ENCODE data around the gene LRRC59.

LRRC59 gene

GRCh38 chr17:50389534-50389933, 7.8 kb downstream of the LRRC59 start:
- H3K4me3 ChIP-seq (ENCODE audit: low read depth, low read length), result no peak overlapping the region
- no peak for TF ChIP-seq CTCF (IDR thresholded peaks at IDR 0.05; ENCODE audit: low read depth, low read length)
- TF ChIP-seq MYC (IDR thresholded peaks at IDR 0.05; ENCODE audit: low read depth, low read length), result no peak
- no peak for TF ChIP-seq POLR2A (IDR thresholded peaks at IDR 0.05; ENCODE audit: extremely low read depth, insufficient read length)
- no peak for TF ChIP-seq MAX (IDR thresholded peaks at IDR 0.05; ENCODE audit: low read depth, low read length)
- no peak for DNase-seq (ENCODE audit: low read depth)

- TF ChIP-seq MYC (IDR thresholded peaks at IDR 0.05; ENCODE audit: low read depth, low read length) (no peak), POLR2A (IDR thresholded peaks at IDR 0.05; ENCODE audit: extremely low read depth, insufficient read length) (no peak), MAX (IDR thresholded peaks at IDR 0.05; ENCODE audit: low read depth, low read length) (no peak), CTCF (IDR thresholded peaks at IDR 0.05; ENCODE audit: low read depth, low read length) (no peak)
- H3K4me3 ChIP-seq (ENCODE audit: low read depth, low read length), result no peak overlapping the region
- DNase-seq (ENCODE audit: low read depth), result no peak
Observed at GRCh38 chr17:50388728-50389127, 8.6 kb downstream of the LRRC59 start.

- TF ChIP-seq POLR2A (IDR thresholded peaks at IDR 0.05; ENCODE audit: extremely low read depth, insufficient read length) (no peak), MAX (IDR thresholded peaks at IDR 0.05; ENCODE audit: low read depth, low read length) (no peak), MYC (IDR thresholded peaks at IDR 0.05; ENCODE audit: low read depth, low read length) (no peak), CTCF (IDR thresholded peaks at IDR 0.05; ENCODE audit: low read depth, low read length) (no peak)
- H3K4me3 ChIP-seq (ENCODE audit: low read depth, low read length), result no peak overlapping the region
- no peak for DNase-seq (ENCODE audit: low read depth)
Observed at GRCh38 chr17:50386510-50386909, 10.8 kb downstream of the LRRC59 start.

- DNase-seq (ENCODE audit: low read depth), result no peak
- H3K4me3 ChIP-seq (ENCODE audit: low read depth, low read length), result no peak overlapping the region
- TF ChIP-seq MYC (IDR thresholded peaks at IDR 0.05; ENCODE audit: low read depth, low read length) (no peak), MAX (IDR thresholded peaks at IDR 0.05; ENCODE audit: low read depth, low read length) (no peak), CTCF (IDR thresholded peaks at IDR 0.05; ENCODE audit: low read depth, low read length) (no peak), POLR2A (IDR thresholded peaks at IDR 0.05; ENCODE audit: extremely low read depth, insufficient read length) (no peak)
Observed at GRCh38 chr17:50382931-50383330, 14.4 kb downstream of the LRRC59 start.

- DNase-seq (ENCODE audit: low read depth), result no peak
- TF ChIP-seq MAX (IDR thresholded peaks at IDR 0.05; ENCODE audit: low read depth, low read length), result no peak
- TF ChIP-seq POLR2A (IDR thresholded peaks at IDR 0.05; ENCODE audit: extremely low read depth, insufficient read length), result no peak
- no peak for TF ChIP-seq MYC (IDR thresholded peaks at IDR 0.05; ENCODE audit: low read depth, low read length)
- no peak for TF ChIP-seq CTCF (IDR thresholded peaks at IDR 0.05; ENCODE audit: low read depth, low read length)
- H3K4me3 ChIP-seq (ENCODE audit: low read depth, low read length), result no peak overlapping the region
Observed at GRCh38 chr17:50381920-50382319, 15.4 kb downstream of the LRRC59 start.
